A549 (cell line): ENCODE results near the gene IRX2.

Source experiments
- CTCF ChIP-seq: fragments of >200 bp; sonication (Bioruptor Twin); formaldehyde crosslinking; IDR thresholded peaks from 3 replicates; pipeline ENCODE4 v1.5.1; 2016
- EHMT2 ChIP-seq: fragments of 200-600 bp; sonication (generic); IDR thresholded peaks from 2 replicates; pipeline ENCODE4 v1.6.1; 2016; ENCODE audit warnings: antibody characterized with exemption, low read depth, mild to moderate bottlenecking, moderate library complexity
- EP300 ChIP-seq, 2 experiments: fragments of >200 bp; sonication (Bioruptor Twin); formaldehyde crosslinking; IDR thresholded peaks; 2 replicates in 1 of 2; 3 replicates in 1 of 2; pipeline ENCODE4 v1.6.1; 2016 to 2017
- FOSL2 ChIP-seq, 2 experiments: fragments of 450-650 bp in 1 of 2; fragments of >200 bp in 1 of 2; sonication (Bioruptor Twin) in 1 of 2; formaldehyde crosslinking; IDR thresholded peaks; 2 replicates each; pipeline versions ENCODE4 v1.5.0 to v1.6.1; 2016 to 2020; ENCODE audit warnings: mild to moderate bottlenecking in 1 of 2, moderate library complexity in 1 of 2
- HMGXB4 ChIP-seq: fragments of 250-450 bp; sonication (Bioruptor Pico); IDR thresholded peaks from 2 replicates; pipeline ENCODE4 v1.5.0; 2021; ENCODE audit warnings: mild to moderate bottlenecking, moderate library complexity, borderline replicate concordance
- MAX ChIP-seq: IDR thresholded peaks from 2 replicates; pipeline ENCODE4 v1.6.1; 2012
- NFE2L2 ChIP-seq: fragments of 150-350 bp; conservative IDR thresholded peaks from 2 replicates; pipeline ENCODE4 v1.6.1; 2014; ENCODE audit warnings: low read length
- POLR2A ChIP-seq: IDR thresholded peaks from 2 replicates; pipeline ENCODE4 v1.6.1; 2012; ENCODE audit warnings: mild to moderate bottlenecking, low read length
- POLR2AphosphoS2 ChIP-seq: conservative IDR thresholded peaks from 2 replicates; pipeline ENCODE4 v1.6.1; 2012; ENCODE audit warnings: low read length, improper control_type of control experiment, inconsistent platforms
- RCOR1 ChIP-seq: fragments of 150-350 bp; IDR thresholded peaks from 2 replicates; pipeline ENCODE4 v1.6.1; 2014; ENCODE audit warnings: antibody characterized with exemption, low read length, low read depth
- SMC3 ChIP-seq: fragments of >200 bp; sonication (Bioruptor Twin); formaldehyde crosslinking; IDR thresholded peaks from 3 replicates; pipeline ENCODE4 v1.6.1; 2018; ENCODE audit warnings: inconsistent platforms
- USF2 ChIP-seq: fragments of 450-650 bp; IDR thresholded peaks from 2 replicates; pipeline ENCODE4 v1.6.1; 2014; ENCODE audit warnings: antibody characterized with exemption
- ZC3H11A ChIP-seq: fragments of 450-650 bp; IDR thresholded peaks from 2 replicates; pipeline ENCODE4 v1.6.1; 2014; ENCODE audit warnings: antibody characterized with exemption, mild to moderate bottlenecking
- ZFP36 ChIP-seq: fragments of 450-650 bp; IDR thresholded peaks from 2 replicates; pipeline ENCODE4 v1.6.1; 2014; ENCODE audit warnings: borderline replicate concordance; ENCODE audit not compliant: partially characterized antibody

GRCh38 chr5:2750026-2750757 is 1.3 kb downstream of the IRX2 start:
- TF ChIP-seq ZFP36, result no peak
- TF ChIP-seq MAX, result no peak
- TF ChIP-seq EHMT2, result no peak
- no peak for TF ChIP-seq POLR2A
- no peak for TF ChIP-seq SMC3
- TF ChIP-seq EP300 (IDR thresholded peaks at IDR 0.05), result no peak
- no peak for TF ChIP-seq RCOR1
- TF ChIP-seq USF2, result no peak
- no peak for TF ChIP-seq CTCF
- TF ChIP-seq POLR2AphosphoS2, result no peak
- TF ChIP-seq HMGXB4 (CRISPR knock-in tag), result no peak
- no peak for TF ChIP-seq NFE2L2
- no peak for TF ChIP-seq ZC3H11A
- TF ChIP-seq FOSL2 (IDR thresholded peaks at IDR 0.05), result no peak
- TF ChIP-seq FOSL2 (CRISPR knock-in tag; IDR thresholded peaks at IDR 0.05), result no peak
